B cell (primary cell): ENCODE measurements around the gene ASAP3. TPM values are rescaled to one million over a fixed set of nuclear protein-coding genes. Genes with fewer than 3 reads are reported as not detected.

Experiments used
- ATAC-seq: fragments of 200-7000 bp; cut with Tn5 transposase; one replicate; pipeline ENCODE4 v1.10.0; 2021; ENCODE audit warnings: low read depth, mild to moderate bottlenecking, moderate number of reproducible peaks, moderate library complexity
- CTCF ChIA-PET: fragments of 350-600 bp; sonication (Branson Sonifier 250); formaldehyde crosslinking; loops from one replicate; lab custom pipeline; 2021; ENCODE audit warnings: antibody characterized with exemption, inconsistent platforms; lab: Charles Lee
- POLR2A ChIA-PET: fragments of 350-600 bp; sonication (Branson Sonifier 250); formaldehyde crosslinking; loops from one replicate; lab custom pipeline; 2021; ENCODE audit warnings: antibody characterized with exemption; lab: Charles Lee
- DNase-seq: peaks from one replicate; pipeline ENCODE4 v3.0.0; 2013
- H2AFZ ChIP-seq: 2 replicates; pipeline ENCODE4 v1.6.1; 2012; ENCODE audit warnings: mild to moderate bottlenecking, low read depth, low read length; ENCODE audit not compliant: insufficient read depth, poor library complexity, severe bottlenecking
- H3K27ac ChIP-seq, 2 donors: 1 replicate in 1 of 2; 2 replicates in 1 of 2; pipeline ENCODE4 v1.5.1; 2012 to 2013; ENCODE audit warnings: low read length in 2 of 2, mild to moderate bottlenecking in 2 of 2, moderate library complexity in 1 of 2
- H3K27me3 ChIP-seq, 4 experiments: fragments of 200-600 bp in 1 of 4; sonication (generic) in 1 of 4; replicated peaks in 1 of 4; 1 replicate in 2 of 4; 2 replicates in 2 of 4; pipeline versions ENCODE4 v1.6.1 to v1.7.0; 2013 to 2016; ENCODE audit warnings: low read length in 3 of 4, mild to moderate bottlenecking in 2 of 4, mixed read lengths in 1 of 4, moderate library complexity in 1 of 4; ENCODE audit not compliant: insufficient read depth in 4 of 4, control insufficient read depth in 3 of 4; ENCODE audit errors: control extremely low read depth in 1 of 4
- H3K36me3 ChIP-seq, 2 experiments: replicated peaks in 1 of 2; 1 replicate in 1 of 2; 2 replicates in 1 of 2; pipeline versions ENCODE4 v1.6.1 to v1.7.1; 2013; ENCODE audit warnings: low read length in 1 of 2; ENCODE audit not compliant: insufficient read depth in 2 of 2, control insufficient read depth in 1 of 2; ENCODE audit errors: control extremely low read depth in 1 of 2, extremely low read depth in 1 of 2
- H3K4me1 ChIP-seq, 2 donors: fragments of 200-600 bp in 1 of 2; sonication (generic) in 1 of 2; 1 replicate in 1 of 2; 2 replicates in 1 of 2; pipeline versions ENCODE4 v1.5.1 to v1.6.1; 2013 to 2017; ENCODE audit warnings: low read length in 2 of 2; ENCODE audit not compliant: control insufficient read depth in 2 of 2, insufficient read depth in 2 of 2
- H3K4me2 ChIP-seq: replicated peaks from 2 replicates; pipeline ENCODE3; 2012; ENCODE audit warnings: mild to moderate bottlenecking, low read depth, low read length; ENCODE audit not compliant: poor library complexity, severe bottlenecking
- H3K4me3 ChIP-seq, 5 experiments: fragments of 200-600 bp in 1 of 5; sonication (generic) in 1 of 5; 1 replicate in 3 of 5; 2 replicates in 2 of 5; pipeline versions ENCODE4 v1.5.1 to v1.7.0; 2011 to 2016; ENCODE audit warnings: low read length in 4 of 5, mild to moderate bottlenecking in 4 of 5, low read depth in 2 of 5, control low read depth in 1 of 5, moderate library complexity in 1 of 5; ENCODE audit not compliant: insufficient read depth in 1 of 5; ENCODE audit errors: control extremely low read depth in 1 of 5, extremely low read depth in 1 of 5
- H3K79me2 ChIP-seq: fragments of 200-600 bp; sonication (generic); one replicate; pipeline ENCODE4 v1.6.0; 2016; ENCODE audit warnings: low read length; ENCODE audit not compliant: control insufficient read depth, insufficient read depth
- H3K9ac ChIP-seq: fragments of 200-600 bp; sonication (generic); 2 replicates; pipeline ENCODE4 v1.6.1; 2017; ENCODE audit warnings: mild to moderate bottlenecking, low read length, moderate library complexity
- H3K9me3 ChIP-seq, 3 donors: one replicate each; pipeline versions ENCODE4 v1.6.1 to v1.7.1; 2013; ENCODE audit warnings: low read length in 2 of 3; ENCODE audit not compliant: control insufficient read depth in 2 of 3, insufficient read depth in 1 of 3; ENCODE audit errors: control extremely low read depth in 1 of 3
- H4K20me1 ChIP-seq: 2 replicates; pipeline ENCODE4 v1.6.0; 2012; ENCODE audit warnings: mild to moderate bottlenecking, low read length; ENCODE audit not compliant: insufficient read depth, control insufficient read depth, poor library complexity, severe bottlenecking
- H3K27ac Mint-ChIP-seq: one replicate; pipeline ENCODE4 v1.8.0; 2021; ENCODE audit warnings: mixed read lengths
- H3K27me3 Mint-ChIP-seq: one replicate; pipeline ENCODE4 v1.8.0; 2021; ENCODE audit warnings: mixed read lengths
- H3K4me1 Mint-ChIP-seq: one replicate; pipeline ENCODE4 v1.8.0; 2021; ENCODE audit warnings: mixed read lengths
- H3K4me3 Mint-ChIP-seq: one replicate; pipeline ENCODE4 v1.8.0; 2021; ENCODE audit warnings: mixed read lengths
- H3K9me3 Mint-ChIP-seq: one replicate; pipeline ENCODE4 v1.8.0; 2022; ENCODE audit warnings: mixed read lengths; ENCODE audit not compliant: insufficient read depth
- CTCF ChIP-seq: fragments of 200-600 bp; IDR thresholded peaks from one replicate; pipeline ENCODE4 v1.8.0; 2022; ENCODE audit warnings: antibody characterized with exemption, mild to moderate bottlenecking
- EZH2 ChIP-seq: IDR thresholded peaks from 2 replicates; pipeline ENCODE4 v1.6.1; 2012; ENCODE audit warnings: borderline replicate concordance, low read depth, mild to moderate bottlenecking, moderate library complexity, low read length; ENCODE audit not compliant: insufficient read depth, poor library complexity, severe bottlenecking
- WGBS: methylation state at CpG from one replicate; pipeline ENCODE4 v1.1.5; 2013; ENCODE audit warnings: missing lambda C conversion rate; ENCODE audit not compliant: insufficient coverage; 5-methylcytosine and 5-hydroxymethylcytosine counted together
- intact Hi-C: fragments of 100-400 bp; cut with micrococcal nuclease; formaldehyde crosslinking; loops from one replicate; pipeline ENCODE4 v1.10.0; 2022
- polyA plus RNA-seq: library from polyadenylated mRNA; depleted of rRNA; stranded (reverse); fragments of >200 nt; gene quantifications from 2 replicates; pipeline ENCODE4 v1.2.3, GENCODE V29; 2012
- total RNA-seq, 2 donors: library from RNA; stranded (reverse); fragments of 120-200 nt in 1 of 2; gene quantifications; 1 replicate in 1 of 2; 2 replicates in 1 of 2; pipeline versions ENCODE4 v1.2.3 to v1.2.4, GENCODE V29; 2013 to 2022

Gene ASAP3
- total and polyA plus RNA-seq, 2 donors (not counting 1 experiment from before 2014, with no cell fraction given): 2.9 to 11.0 TPM

- Mint-ChIP-seq H3K9me3 (no peaks in the 10 kb centered on the region), H3K4me1 (no peaks in the 10 kb centered on the region), H3K4me3 (no peak overlapping the region), H3K27me3 (no peaks in the 10 kb centered on the region), H3K27ac (no peak overlapping the region)
- Histone ChIP-seq H3K27ac (no peak overlapping the region), H2AFZ (no peak overlapping the region), H3K9ac (no peak overlapping the region), H3K4me1 (no peaks in the 10 kb centered on the region), H3K36me3 (no peaks in the 10 kb centered on the region), H3K27me3 (no peaks in the 10 kb centered on the region), H3K4me3 (no peak overlapping the region), H4K20me1 (no peaks in the 10 kb centered on the region), H3K9me3 (no peaks in the 10 kb centered on the region), H3K79me2 (no peaks in the 10 kb centered on the region), H3K4me2 (no peak overlapping the region)
- no peak for ATAC-seq
- no peak for DNase-seq
- ChIA-PET POLR2A (no interaction called here), CTCF (interaction anchor here (0.6 kb wide), 1 partner anchor 398 kb away, joined by 6 read pairs; no protein-coding TSS in a partner anchor)
- TF ChIP-seq EZH2 (no peak), CTCF (no peak)
- intact Hi-C loops: no loop called here
- WGBS: 94% methylated on average over 8 of the region's 8 CpGs
Measured at GRCh38 chr1:23446661-23447310, 37.2 kb downstream of the ASAP3 start.

- H3K4me2 ChIP-seq: no peak overlapping the region
- no peaks in the 10 kb centered on the region for H3K79me2 ChIP-seq
- H3K4me1 Mint-ChIP-seq: no peaks in the 10 kb centered on the region
- no peak overlapping the region for H3K27ac Mint-ChIP-seq
- H3K4me1 ChIP-seq: no peaks in the 10 kb centered on the region
- no peak overlapping the region for H3K9ac ChIP-seq
- TF ChIP-seq EZH2: no peak
- no peak for TF ChIP-seq CTCF
- DNase-seq (no peak), ATAC-seq (no peak)
- WGBS: 80% methylated on average over 4 of the region's 4 CpGs
- H3K4me3 ChIP-seq: no peak overlapping the region
- H3K27me3 Mint-ChIP-seq: no peaks in the 10 kb centered on the region
- no peaks in the 10 kb centered on the region for H3K36me3 ChIP-seq
- no peak overlapping the region for H3K4me3 Mint-ChIP-seq
- H3K9me3 ChIP-seq: no peaks in the 10 kb centered on the region
- intact Hi-C loops: no loop called here
- CTCF ChIA-PET: no interaction called here
- no peak overlapping the region for H3K27ac ChIP-seq
- H4K20me1 ChIP-seq: no peaks in the 10 kb centered on the region
- POLR2A ChIA-PET: no interaction called here
- no peak overlapping the region for H2AFZ ChIP-seq
- H3K27me3 ChIP-seq: no peaks in the 10 kb centered on the region
- H3K9me3 Mint-ChIP-seq: no peaks in the 10 kb centered on the region
Measured at GRCh38 chr1:23444596-23445390, 39.2 kb downstream of the ASAP3 start.
